K562 (cell line): ENCODE results near the gene CCDC97. TPM values are rescaled to one million over a fixed set of nuclear protein-coding genes. Genes with fewer than 3 reads are reported as not detected.

Experiments used
- BRD9 ChIP-seq: fragments of 450-650 bp; IDR thresholded peaks from 2 replicates; pipeline ENCODE4 v1.6.1; 2018; ENCODE audit warnings: low read depth; ENCODE audit not compliant: partially characterized antibody
- CEBPG ChIP-seq, 3 experiments: fragments of 200-800 bp in 1 of 3; sonication (Bioruptor generic) in 1 of 3; sonication (generic) in 1 of 3; formaldehyde crosslinking in 1 of 3; IDR thresholded peaks in 2 of 3; conservative IDR thresholded peaks in 1 of 3; 2 replicates each; pipeline versions ENCODE4 v1.6.1 to v1.8.0; 2016 to 2022; ENCODE audit warnings: missing compliant biosample characterization in 2 of 3, missing genetic modification characterization in 2 of 3, mild to moderate bottlenecking in 1 of 3, missing genetic modification reagents in 1 of 3
- FOXM1 ChIP-seq, 2 experiments: fragments of 450-650 bp in 1 of 2; sonication (generic) in 1 of 2; formaldehyde crosslinking in 1 of 2; IDR thresholded peaks; 2 replicates each; pipeline versions ENCODE4 v1.6.1 to v1.9.0; 2017 to 2022; ENCODE audit warnings: low read depth in 2 of 2, mild to moderate bottlenecking in 2 of 2, missing genetic modification reagents in 1 of 2, moderate library complexity in 1 of 2
- HES1 ChIP-seq: fragments of 450-650 bp; IDR thresholded peaks from 2 replicates; pipeline ENCODE4 v1.6.1; 2016; ENCODE audit warnings: low read depth, mild to moderate bottlenecking, moderate library complexity
- LARP7 ChIP-seq: fragments of 450-650 bp; IDR thresholded peaks from 2 replicates; pipeline ENCODE4 v1.6.1; 2016
- MCM2 ChIP-seq: fragments of 450-650 bp; IDR thresholded peaks from 2 replicates; pipeline ENCODE4 v1.6.1; 2017; ENCODE audit warnings: low read depth, mild to moderate bottlenecking
- RBM17 ChIP-seq: fragments of 200-400 bp; formaldehyde crosslinking; IDR thresholded peaks from 2 replicates; pipeline ENCODE4 v1.6.1; 2017; ENCODE audit warnings: low read depth, mild to moderate bottlenecking, low read length, borderline replicate concordance
- SRF ChIP-seq, 2 experiments: fragments of 250-450, 450-650 bp in 1 of 2; sonication (Bioruptor Pico) in 1 of 2; sonication (generic) in 1 of 2; formaldehyde crosslinking; IDR thresholded peaks; 2 replicates each; pipeline versions ENCODE4 v1.5.0 to v1.5.1; 2020 to 2022; ENCODE audit warnings: mild to moderate bottlenecking in 1 of 2, missing genetic modification reagents in 1 of 2
- TAF7 ChIP-seq: fragments of 450-650 bp; IDR thresholded peaks from 2 replicates; pipeline ENCODE4 v1.6.1; 2016; ENCODE audit warnings: missing genetic modification characterization, missing compliant biosample characterization
- TEAD1 ChIP-seq, 2 experiments: fragments of 450-650 bp in 1 of 2; sonication (generic) in 1 of 2; formaldehyde crosslinking; IDR thresholded peaks; 2 replicates each; pipeline versions ENCODE4 v1.4.0 to v1.8.0; 2020 to 2022; ENCODE audit warnings: mild to moderate bottlenecking in 2 of 2, missing genetic modification reagents in 1 of 2
- YBX1 ChIP-seq: fragments of 450-650 bp; IDR thresholded peaks from 2 replicates; pipeline ENCODE4 v1.7.1; 2016; ENCODE audit warnings: mild to moderate bottlenecking
- ZBTB43 ChIP-seq: sonication (generic); formaldehyde crosslinking; IDR thresholded peaks from 2 replicates; pipeline ENCODE4 v1.8.0; 2023; ENCODE audit warnings: mild to moderate bottlenecking, missing genetic modification reagents
- ZC3H11A ChIP-seq: IDR thresholded peaks from 2 replicates; pipeline ENCODE4 v1.6.1; 2012; ENCODE audit warnings: low read depth, low read length, improper control_type of control experiment
- ZEB2 ChIP-seq: fragments of 450-650 bp; IDR thresholded peaks from 2 replicates; pipeline ENCODE4 v1.6.1; 2016
- ZFX ChIP-seq: sonication (generic); formaldehyde crosslinking; IDR thresholded peaks from 2 replicates; pipeline ENCODE4 v1.8.0; 2022; ENCODE audit warnings: mild to moderate bottlenecking, missing genetic modification reagents, moderate library complexity
- ZNF75A ChIP-seq: fragments of 450-650 bp; formaldehyde crosslinking; IDR thresholded peaks from 2 replicates; pipeline ENCODE4 v1.4.0; 2020; ENCODE audit warnings: mild to moderate bottlenecking
- polyA plus RNA-seq, 8 experiments: library from polyadenylated mRNA; depleted of rRNA in 4 of 8; stranded (reverse) in 5 of 8; unstranded in 3 of 8; fragments of >200 nt; fragmentation: Nextera tagmentation in 2 of 8; fragmentation: Illumina TruSeq in 1 of 8; extraction: Ambion mirVana in 2 of 8; extraction: Trizol in 1 of 8; gene quantifications; 2 replicates each; pipeline versions ENCODE4 v1.2.1 to v1.2.3, GENCODE V29; 2011 to 2014; ENCODE audit warnings: inconsistent platforms in 1 of 8, missing spikeins in 1 of 8
- total RNA-seq, 7 experiments: library from RNA; depleted of rRNA in 6 of 7; stranded (reverse); fragments of >200 nt in 6 of 7; fragmentation: Illumina TruSeq in 2 of 7; extraction: Trizol in 2 of 7; gene quantifications; 2 replicates each; pipeline versions ENCODE4 v1.2.1 to v1.2.3, GENCODE V29; 2011 to 2021; ENCODE audit warnings: low replicate concordance in 1 of 7

Gene CCDC97
- total and polyA plus RNA-seq, 9 of the 15 experiments (the other 6 are each of a cell fraction or from before 2014, with no cell fraction given), result 0.60 to 16.5 (median 7.0) TPM

- TF ChIP-seq SRF (CRISPR knock-in tag; IDR thresholded peaks at IDR 0.05) (0 out of 4 replicates have a peak, but pooled peaks of 1 of the 2 experiments have one; percentile 24), FOXM1 (IDR thresholded peaks at IDR 0.05; ENCODE audit: low read depth) (peak; percentile 82), FOXM1 (CRISPR knock-in tag; IDR thresholded peaks at IDR 0.05; ENCODE audit: low read depth) (peak; percentile 82; the same call in 1 of the 2 replicates), TAF7 (tag) (peak; percentile 77), HES1 (peak; percentile 54; the same call in 1 of the 2 replicates), ZFX (peak; percentile 99), TEAD1 (CRISPR knock-in tag; IDR thresholded peaks at IDR 0.05) (peak; percentile 56 to 78; a peak in 2 of 4 replicates), ZNF75A (CRISPR knock-in tag) (no peak), MCM2 (no peak), ZEB2 (no peak), CEBPG (CRISPR knock-in tag; IDR thresholded peaks at IDR 0.05) (no peak), CEBPG (tag; conservative IDR thresholded peaks at IDR 0.05 in 1 of 2, IDR thresholded peaks at IDR 0.05 in 1 of 2) (peak; percentile 74 to 92), BRD9 (peak; percentile 98), LARP7 (peak; percentile 21; the same call in 1 of the 2 replicates), ZC3H11A (0 out of 2 replicates have a peak, but pooled peaks have one; percentile 49), RBM17 (no peak), YBX1 (no peak), ZBTB43 (CRISPR knock-in tag) (0 out of 2 replicates have a peak, but pooled peaks have one; percentile 61)
Observed at GRCh38 chr19:41263850-41264580, 46.0 kb upstream of the CCDC97 start, which contains the start of gene HNRNPUL1 (continued).
